Metanephros (tissue), 1 donor: ENCODE data around the gene HIVEP1. TPM values are rescaled to one million over a fixed set of nuclear protein-coding genes. Genes with fewer than 3 reads are reported as not detected.

Experiments
- total RNA-seq: library from RNA; depleted of rRNA; stranded (reverse); fragments of >200 nt; gene quantifications from one replicate; pipeline ENCODE4 v1.2.3, GENCODE V29; 2014

The HIVEP1 gene
- 29.1 TPM for total RNA-seq

GRCh38 chr6:12012038-12012557 lies at the start of gene HIVEP1:
Gene HIVEP1 (plus strand): TSS chr6:12012312. CDS start chr6:12015629, 3,317 bp downstream.

Other genes with a start within 250 kb of the HIVEP1 start
- gene ADTRP, start 233.5 kb upstream of the HIVEP1 start, total RNA-seq = 3.7 TPM